ENCODE measurements around the gene DHRS1. TPM values are rescaled to one million over a fixed set of nuclear protein-coding genes. Genes with fewer than 3 reads are reported as not detected.

The DHRS1 gene
- total RNA-seq, 1 experiment from 2014 or later: 19.7 TPM

- CTCF ChIA-PET: no interaction called here
These were observed 27.1 kb downstream of the DHRS1 start for GRCh38 chr14:24272467-24272866.

GRCh38 chr14:24271834-24272263 is 27.7 kb downstream of the DHRS1 start:
- intact Hi-C loops (cut with micrococcal nuclease; ENCODE audit: unreplicated experiment): loop anchor here (2.0 kb wide), 1 partner anchor 29 kb away; the partner anchor contains the start of gene TINF2
- CTCF ChIA-PET: interaction anchor here (1.0 to 1.7 kb wide), 6 partner anchors 8 to 56 kb away, joined by 3 to 9 read pairs (median 5); partner anchors contain the start of genes DHRS1, MDP1, NOP9 and TINF2
- DNase-seq: no peak
- Mint-ChIP-seq H3K4me3 (ENCODE audit: low read depth, unreplicated experiment) (peak overlapping the region; percentile 67), H3K9me3 (ENCODE audit: low read depth, unreplicated experiment) (no peaks in the 10 kb centered on the region), H3K36me3 (ENCODE audit: insufficient read depth, unreplicated experiment) (peaks cover 31% of the 10 kb centered on the region), H3K4me1 (ENCODE audit: low read depth, unreplicated experiment) (peaks cover 32% of the 10 kb centered on the region), H3K27me3 (ENCODE audit: unreplicated experiment) (no peaks in the 10 kb centered on the region), H3K27ac (ENCODE audit: unreplicated experiment) (peak overlapping the region; percentile 65)
- BruUV-seq (replicated peaks): TSS peak; percentile 58
- no peak for TF ChIP-seq CTCF (IDR thresholded peaks at IDR 0.05; ENCODE audit: unreplicated experiment)

More at GRCh38 chr14:24272467-24272866, 27.1 kb downstream of the DHRS1 start:
- peak overlapping the region; percentile 65 for H3K27ac Mint-ChIP-seq (ENCODE audit: unreplicated experiment)
- peaks cover 32% of the 10 kb centered on the region for H3K4me1 Mint-ChIP-seq (ENCODE audit: low read depth, unreplicated experiment)
- H3K27me3 Mint-ChIP-seq (ENCODE audit: unreplicated experiment): no peaks in the 10 kb centered on the region
- peak overlapping the region; percentile 67 for H3K4me3 Mint-ChIP-seq (ENCODE audit: low read depth, unreplicated experiment)
- intact Hi-C loops (cut with micrococcal nuclease; ENCODE audit: unreplicated experiment): no loop called here
- DNase-seq: no peak
- H3K36me3 Mint-ChIP-seq (ENCODE audit: insufficient read depth, unreplicated experiment): peaks cover 26% of the 10 kb centered on the region
- no peaks in the 10 kb centered on the region for H3K9me3 Mint-ChIP-seq (ENCODE audit: low read depth, unreplicated experiment)
- no peak for TF ChIP-seq CTCF (IDR thresholded peaks at IDR 0.05; ENCODE audit: unreplicated experiment)
- BruUV-seq (replicated peaks): no TSS peak

GRCh38 chr14:24271134-24271833 is 28.3 kb downstream of the DHRS1 start, which contains the start of gene RABGGTA:
TSS of gene RABGGTA (minus strand) at chr14:24271597. CDS start at chr14:24271115, 482 bp downstream.
- peak within 1 kb of the TSS; percentile 67 for H3K4me3 Mint-ChIP-seq (ENCODE audit: low read depth, unreplicated experiment)
- TSS peak; percentile 63 for BruUV-seq (replicated peaks)
- H3K9me3 Mint-ChIP-seq (ENCODE audit: low read depth, unreplicated experiment): no peaks in the 10 kb centered on the region
- no peaks in the 10 kb centered on the region for H3K27me3 Mint-ChIP-seq (ENCODE audit: unreplicated experiment)
- H3K27ac Mint-ChIP-seq (ENCODE audit: unreplicated experiment): peak within 1 kb of the TSS; percentile 65
- TF ChIP-seq CTCF (IDR thresholded peaks at IDR 0.05; ENCODE audit: unreplicated experiment): peak; percentile 35
- H3K36me3 Mint-ChIP-seq (ENCODE audit: insufficient read depth, unreplicated experiment): peaks cover 33% of the 10 kb centered on the region
- H3K4me1 Mint-ChIP-seq (ENCODE audit: low read depth, unreplicated experiment): peaks cover 32% of the 10 kb centered on the region
- intact Hi-C loops (cut with micrococcal nuclease; ENCODE audit: unreplicated experiment): loop anchor here (2.0 kb wide), 1 partner anchor 28 kb away; the partner anchor contains the start of gene TINF2
- peak; percentile 90 for DNase-seq
- CTCF ChIA-PET: interaction anchor here (1.0 to 1.7 kb wide), 7 partner anchors 8 to 55 kb away, joined by 3 to 9 read pairs (median 5); partner anchors contain the start of genes CIDEB, DHRS1, MDP1 and NOP9

GRCh38 chr14:24270537-24271133 is 28.9 kb downstream of the DHRS1 start:
- H3K4me1 Mint-ChIP-seq (ENCODE audit: low read depth, unreplicated experiment): peaks cover 32% of the 10 kb centered on the region
- BruUV-seq (replicated peaks): no TSS peak
- intact Hi-C loops (cut with micrococcal nuclease; ENCODE audit: unreplicated experiment): loop anchor here (2.0 kb wide), 1 partner anchor 28 kb away; the partner anchor contains the start of gene TINF2

More at GRCh38 chr14:24270537-24271133, 28.9 kb downstream of the DHRS1 start:
- no peak for TF ChIP-seq CTCF (IDR thresholded peaks at IDR 0.05; ENCODE audit: unreplicated experiment)
- Mint-ChIP-seq H3K4me3 (ENCODE audit: low read depth, unreplicated experiment) (peak overlapping the region; percentile 67), H3K9me3 (ENCODE audit: low read depth, unreplicated experiment) (no peaks in the 10 kb centered on the region), H3K36me3 (ENCODE audit: insufficient read depth, unreplicated experiment) (peaks cover 32% of the 10 kb centered on the region), H3K27ac (ENCODE audit: unreplicated experiment) (peak overlapping the region; percentile 65), H3K27me3 (ENCODE audit: unreplicated experiment) (no peaks in the 10 kb centered on the region)
- DNase-seq: no peak
- CTCF ChIA-PET: interaction anchor here (1.0 to 1.7 kb wide), 7 partner anchors 9 to 55 kb away, joined by 3 to 9 read pairs (median 5); partner anchors contain the start of genes CIDEB, DHRS1, MDP1 and NOP9
